ENCODE measurements around the gene ST8SIA4.

- no peak for TF ChIP-seq POLR2A (IDR thresholded peaks at IDR 0.05; ENCODE audit: low read depth, low read length)
- no peak for TF ChIP-seq CTCF (IDR thresholded peaks at IDR 0.05; ENCODE audit: extremely low read depth in 1 of 2, insufficient read depth in 1 of 2, low read depth in 1 of 2, low read length in 2 of 2)
- no peak for TF ChIP-seq EZH2 (IDR thresholded peaks at IDR 0.05; ENCODE audit: borderline replicate concordance, low read depth, low read length, severe bottlenecking)
- TF ChIP-seq POLR2AphosphoS5 (IDR thresholded peaks at IDR 0.05; ENCODE audit: insufficient read depth, low read depth, low read length), result no peak
Measured at GRCh38 chr5:100803397-100803796, 99.7 kb downstream of the ST8SIA4 start.

Measured in endothelial cell of umbilical vein (primary cell).